ENCODE results near the gene HNRNPK.

The HNRNPK gene

DNA sequence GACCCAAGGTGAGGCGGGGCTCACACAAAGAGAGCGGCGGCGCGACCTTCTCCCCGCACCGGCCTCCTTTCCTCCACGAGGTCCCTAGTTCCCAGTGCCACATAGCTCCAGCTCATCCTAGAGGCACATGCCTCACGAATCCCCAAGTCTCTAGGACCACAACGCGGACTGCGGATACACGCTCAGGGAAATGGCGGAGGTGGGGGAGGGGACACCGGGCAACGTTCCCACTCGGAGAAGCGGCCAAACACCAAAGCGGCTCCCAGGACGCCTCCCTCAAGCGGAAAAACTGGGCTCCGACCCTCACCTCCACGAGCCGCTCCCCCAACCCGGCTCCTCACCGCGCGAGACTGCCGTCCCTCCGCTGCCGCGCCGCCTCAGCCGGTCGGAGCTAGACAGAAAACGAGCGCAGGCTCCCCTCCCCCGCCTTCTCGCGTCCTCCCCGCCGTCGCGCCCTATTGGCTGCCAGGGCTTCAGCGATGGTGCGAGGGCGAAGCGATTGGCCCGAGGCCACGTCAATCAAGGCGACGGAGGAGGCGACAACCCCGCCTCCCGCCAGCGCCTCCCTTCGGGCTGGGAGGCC lies at the start of gene HNRNPK:
HNRNPK (minus strand) TSS at position 404 of the 583 bp plus-strand sequence. CDS start 1,963 bp downstream, outside the sequence.
- DNase-seq: peak; percentile 92

DNA sequence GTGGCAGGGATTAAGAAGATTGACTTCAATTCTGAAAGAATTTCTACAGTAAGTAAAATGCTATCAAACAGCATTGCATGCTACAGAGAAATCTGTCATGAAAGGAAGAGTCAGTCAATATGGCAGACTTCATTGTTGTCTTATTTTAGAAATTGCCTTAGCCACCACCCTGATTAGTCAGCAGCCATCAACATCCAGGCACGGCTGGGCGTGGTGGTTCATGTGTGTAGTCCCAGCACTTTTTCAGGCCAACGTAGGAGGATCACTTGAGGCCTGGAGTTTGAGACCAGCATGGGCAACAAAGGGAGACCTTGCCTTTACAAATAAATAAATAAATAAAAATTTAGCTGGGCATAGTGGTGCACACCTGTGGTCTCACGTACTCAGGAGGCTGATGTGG lies 47.2 kb upstream of the HNRNPK start:
- no peak for DNase-seq

DNA sequence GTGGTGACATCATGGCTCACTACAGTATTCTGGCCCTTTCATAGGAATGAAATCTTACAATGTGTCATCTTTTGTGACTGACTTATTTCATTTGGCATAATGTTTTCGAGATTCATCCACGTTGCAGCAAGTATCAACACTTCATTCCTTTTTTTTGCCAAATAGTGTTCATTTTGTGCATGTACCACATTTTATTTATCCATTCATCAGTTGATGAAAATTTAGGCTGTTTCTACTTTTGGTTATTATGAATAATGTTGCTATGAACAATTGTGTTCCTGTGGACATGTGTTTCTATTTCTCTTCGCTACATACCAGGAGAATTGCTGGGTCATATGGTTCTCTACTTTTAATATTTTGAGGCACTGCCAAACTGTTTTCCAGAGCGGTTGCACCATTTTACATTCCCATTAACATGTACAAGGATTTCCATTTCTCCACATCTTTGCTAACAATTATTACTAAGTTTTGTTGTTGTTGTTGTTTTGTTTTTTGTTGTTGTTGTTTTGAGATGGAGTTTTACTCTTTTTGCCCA lies 44.1 kb upstream of the HNRNPK start:
- DNase-seq: no peak

DNA sequence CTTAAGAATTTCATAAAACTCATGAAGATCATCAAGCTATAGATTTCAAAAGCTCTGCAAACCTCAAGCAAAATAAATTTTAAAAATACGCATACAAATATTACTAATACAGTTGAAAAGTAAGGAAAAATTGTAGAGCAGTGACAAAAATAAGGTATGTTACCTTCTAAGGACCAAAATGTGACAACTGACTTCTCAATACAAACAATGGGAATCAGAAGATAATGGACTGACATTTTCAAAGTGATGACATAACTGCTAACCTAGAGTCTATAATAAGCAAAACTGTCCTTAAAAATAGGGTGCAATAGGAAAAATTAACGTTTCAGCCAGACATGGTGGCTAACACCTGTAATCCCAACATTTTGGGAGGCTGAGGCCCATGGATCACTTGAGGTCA lies 27.6 kb upstream of the HNRNPK start:
- DNase-seq: no peak

DNA sequence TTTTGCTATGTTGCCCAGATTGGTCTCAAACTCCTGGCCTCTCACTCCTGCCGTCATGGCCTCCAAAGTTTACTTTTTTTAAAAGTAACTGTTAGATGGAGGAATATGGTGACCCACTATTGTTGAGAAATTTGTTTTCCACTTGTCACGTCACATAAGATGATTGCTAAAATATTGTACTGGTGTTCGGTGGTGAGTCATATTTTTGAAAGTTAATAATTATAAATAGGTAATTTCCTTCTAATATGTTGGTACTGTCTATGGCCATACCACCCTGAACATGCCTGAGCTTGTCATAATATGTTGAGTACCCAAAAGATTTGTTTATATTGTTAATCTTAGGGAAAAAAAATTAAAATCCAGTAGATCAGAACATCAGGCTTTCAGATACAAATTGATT lies 23.2 kb upstream of the HNRNPK start:
- no peak for DNase-seq

DNA sequence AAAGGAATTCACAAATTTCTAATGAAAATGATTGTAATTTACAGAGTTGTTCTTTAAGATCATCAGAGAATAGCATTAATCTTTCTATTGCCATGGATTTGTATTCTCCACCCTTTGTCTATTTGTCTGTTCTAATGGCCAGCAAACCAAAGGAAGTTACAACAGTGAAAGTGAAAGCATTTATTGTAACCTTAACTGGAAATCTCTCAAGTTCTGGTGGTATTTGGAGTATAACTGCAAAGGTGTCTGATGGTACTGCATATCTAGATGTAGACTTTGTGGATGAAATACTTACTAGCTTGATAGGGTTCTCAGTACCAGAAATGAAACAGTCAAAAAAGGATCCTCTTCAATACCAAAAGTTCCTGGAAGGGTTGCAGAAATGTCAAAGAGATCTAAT lies 22.3 kb upstream of the HNRNPK start:
- no peak for DNase-seq

DNA sequence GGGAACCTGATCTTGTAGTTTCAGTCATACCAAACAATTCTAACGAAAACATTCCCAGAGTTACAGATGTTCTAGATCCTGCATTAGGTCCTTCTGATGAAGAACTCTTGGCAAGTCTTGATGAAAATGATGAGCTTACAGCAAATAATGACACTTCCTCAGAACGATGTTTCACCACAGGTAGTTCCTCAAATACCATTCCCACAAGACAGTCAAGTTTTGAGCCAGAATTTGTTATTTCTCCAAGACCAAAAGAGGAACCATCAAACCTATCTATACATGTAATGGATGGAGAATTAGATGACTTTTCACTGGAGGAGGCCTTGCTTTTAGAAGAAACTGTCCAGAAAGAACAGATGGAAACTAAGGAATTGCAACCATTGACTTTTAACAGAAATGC lies 21.6 kb upstream of the HNRNPK start:
- DNase-seq: no peak

DNA sequence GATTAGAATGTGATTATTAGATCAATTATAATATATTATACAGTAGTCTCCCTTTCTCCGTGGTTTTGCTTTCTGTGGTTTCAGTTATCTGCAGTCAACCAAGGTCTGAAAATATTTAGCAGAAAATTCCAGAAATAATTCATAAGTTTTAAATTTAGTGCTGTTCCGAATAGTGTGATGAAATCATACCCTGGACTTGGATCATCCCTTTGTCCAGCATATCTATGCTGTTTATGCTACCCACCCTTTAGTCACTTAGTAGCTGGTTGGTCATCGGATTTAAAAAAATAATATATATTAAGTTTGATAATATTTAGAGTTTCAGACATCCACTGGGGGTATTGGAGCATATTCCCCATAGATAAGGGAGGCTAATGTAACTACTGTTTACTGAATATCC lies 20.2 kb upstream of the HNRNPK start:
- no peak for DNase-seq

DNA sequence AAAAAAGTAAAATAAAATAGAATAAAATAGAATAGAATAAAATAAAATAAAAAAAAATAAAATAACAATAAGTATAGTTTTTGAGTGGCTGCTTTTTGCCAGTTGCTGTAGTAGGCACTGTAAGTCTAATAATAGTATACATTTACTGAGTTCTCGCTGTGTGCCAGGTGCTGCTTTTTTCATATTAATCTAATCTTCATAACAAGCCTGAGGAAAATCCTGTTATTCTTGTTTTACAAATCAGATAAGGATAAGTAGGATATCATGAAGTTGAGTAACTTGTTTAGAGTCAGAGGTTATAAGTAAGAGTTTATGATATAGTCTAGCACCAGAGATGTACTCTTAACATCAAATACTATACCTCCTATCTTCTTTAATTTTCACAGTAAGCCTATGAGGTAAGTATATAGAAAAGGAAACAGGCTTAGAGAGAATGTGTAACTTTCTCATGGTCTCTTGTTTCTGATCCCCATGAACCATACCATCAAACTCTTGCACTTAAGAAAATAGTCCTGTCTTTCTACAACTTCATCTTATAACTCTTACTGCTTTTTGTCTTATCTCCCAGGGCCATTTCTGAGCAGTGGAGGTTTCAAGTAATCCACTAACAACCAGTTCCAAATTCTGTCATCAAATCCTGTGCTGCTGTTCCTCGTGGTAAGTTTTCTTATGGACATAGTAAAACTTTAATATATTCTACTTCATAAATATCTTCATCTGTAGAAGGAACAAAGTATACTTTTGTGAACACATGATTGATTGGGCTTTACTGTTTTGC lies 19.3 kb upstream of the HNRNPK start:
- no peak for DNase-seq

DNA sequence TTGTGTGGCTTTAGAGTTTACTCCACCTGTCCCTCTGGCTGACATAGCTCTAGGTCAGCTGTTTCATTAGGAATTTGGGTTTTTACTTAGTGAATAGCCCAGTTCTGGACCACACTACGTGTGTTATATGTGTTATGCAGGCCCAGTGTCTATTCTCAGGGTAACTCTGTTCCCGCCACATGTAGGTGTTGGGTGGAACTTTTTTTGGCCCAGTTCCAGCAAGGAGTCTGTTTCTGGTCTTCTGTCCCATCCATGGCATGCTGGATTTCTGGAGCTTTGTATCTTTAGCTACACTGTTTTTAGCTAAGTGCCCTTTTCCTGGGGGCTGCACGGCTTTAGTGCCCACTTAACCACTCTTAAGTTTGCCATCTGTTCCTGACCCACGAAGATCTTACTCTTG lies 16.1 kb upstream of the HNRNPK start:
- DNase-seq: no peak

DNA sequence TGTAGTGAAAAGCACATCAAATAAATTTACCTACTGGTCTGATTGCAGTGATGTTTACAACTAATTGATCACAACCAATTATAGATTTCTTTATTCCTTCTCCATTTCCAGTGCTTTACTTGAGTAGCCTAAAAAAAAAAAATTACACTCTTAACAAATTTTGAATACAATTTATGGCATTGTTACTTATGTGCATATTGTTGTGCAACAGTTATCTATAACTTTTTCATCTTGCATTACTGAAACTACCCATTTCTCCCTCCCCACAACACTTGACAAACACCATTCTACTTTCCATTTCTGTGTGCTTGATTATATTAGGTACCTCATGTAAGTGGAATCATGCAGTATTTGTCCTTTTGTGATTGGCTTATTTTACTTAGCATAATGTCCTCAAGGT lies 12.9 kb upstream of the HNRNPK start:
- DNase-seq: no peak

DNA sequence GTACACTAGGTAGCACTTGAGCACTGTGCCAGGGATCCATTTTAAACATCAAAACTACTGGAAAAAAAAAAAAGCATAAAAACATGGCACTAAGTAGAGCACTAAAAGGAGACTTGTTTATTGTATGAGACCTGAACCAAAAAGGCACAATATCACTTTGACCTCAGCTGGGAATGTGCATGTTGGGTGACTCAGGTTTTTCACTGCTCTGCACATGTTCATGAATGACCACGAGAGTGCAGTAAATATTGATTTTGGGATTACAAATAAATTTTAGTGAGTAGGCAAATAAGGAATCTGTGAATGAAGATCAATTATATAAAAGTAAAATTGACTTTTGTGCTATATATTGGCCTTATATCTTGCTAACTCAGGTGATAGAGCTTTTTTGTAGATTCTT lies 12.4 kb upstream of the HNRNPK start:
- DNase-seq: no peak

DNA sequence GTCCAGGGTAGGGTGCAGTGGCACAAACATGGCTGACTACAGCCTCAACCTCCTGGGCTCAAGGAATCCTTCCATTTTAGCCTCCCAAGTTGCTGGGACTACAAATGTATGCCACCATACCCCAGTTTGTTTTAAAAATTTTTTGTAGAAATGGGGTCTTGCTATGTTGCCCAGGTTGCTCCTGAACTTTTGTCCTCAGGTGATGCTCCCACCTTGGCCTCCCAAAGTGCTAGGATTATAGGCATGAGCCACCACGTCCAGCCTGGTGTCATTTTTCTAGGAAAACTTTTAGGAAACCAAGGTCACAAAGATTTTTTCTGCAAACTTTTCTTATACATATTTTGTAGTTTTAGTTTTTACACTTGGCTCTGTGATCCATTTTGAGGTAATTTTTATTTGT lies 11.3 kb upstream of the HNRNPK start:
- no peak for DNase-seq

DNA sequence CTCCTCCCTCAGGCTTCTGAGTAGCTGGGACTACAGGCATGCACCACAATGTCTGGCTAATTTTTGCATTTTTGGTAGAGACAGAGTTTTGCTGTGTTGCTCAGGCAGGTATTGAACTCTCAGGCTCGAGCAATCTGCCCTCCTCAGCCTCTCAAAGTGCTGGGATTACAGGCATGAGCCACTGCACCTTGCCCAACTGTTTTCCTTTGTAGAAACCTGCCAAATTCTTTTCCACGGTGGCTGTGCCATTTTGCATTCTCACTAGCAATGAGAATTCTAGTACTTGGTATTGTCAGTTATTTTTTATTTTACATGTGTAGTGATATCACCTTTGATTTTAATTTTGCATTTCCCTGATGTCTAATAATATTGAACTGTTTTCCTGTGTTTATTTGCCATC lies 8.4 kb upstream of the HNRNPK start:
- no peak for DNase-seq

DNA sequence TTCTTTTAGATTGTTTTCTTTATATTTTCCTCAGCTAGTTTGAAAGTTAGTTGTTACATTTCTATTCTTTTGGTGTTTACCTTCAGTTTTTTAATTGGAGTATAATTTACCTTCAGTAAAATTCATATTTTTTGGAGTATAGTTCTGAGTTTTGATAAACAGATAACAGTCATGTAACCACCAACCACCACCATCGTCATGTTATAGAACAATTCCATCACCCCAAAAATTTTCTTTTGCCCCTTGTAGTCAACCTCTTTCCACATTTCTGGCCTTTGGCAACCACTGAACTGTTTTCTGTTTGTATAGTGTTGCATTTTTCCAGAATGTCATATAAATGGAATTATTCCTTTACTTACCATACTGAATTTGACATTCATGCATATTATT lies 7.4 kb upstream of the HNRNPK start:
- DNase-seq: no peak

DNA sequence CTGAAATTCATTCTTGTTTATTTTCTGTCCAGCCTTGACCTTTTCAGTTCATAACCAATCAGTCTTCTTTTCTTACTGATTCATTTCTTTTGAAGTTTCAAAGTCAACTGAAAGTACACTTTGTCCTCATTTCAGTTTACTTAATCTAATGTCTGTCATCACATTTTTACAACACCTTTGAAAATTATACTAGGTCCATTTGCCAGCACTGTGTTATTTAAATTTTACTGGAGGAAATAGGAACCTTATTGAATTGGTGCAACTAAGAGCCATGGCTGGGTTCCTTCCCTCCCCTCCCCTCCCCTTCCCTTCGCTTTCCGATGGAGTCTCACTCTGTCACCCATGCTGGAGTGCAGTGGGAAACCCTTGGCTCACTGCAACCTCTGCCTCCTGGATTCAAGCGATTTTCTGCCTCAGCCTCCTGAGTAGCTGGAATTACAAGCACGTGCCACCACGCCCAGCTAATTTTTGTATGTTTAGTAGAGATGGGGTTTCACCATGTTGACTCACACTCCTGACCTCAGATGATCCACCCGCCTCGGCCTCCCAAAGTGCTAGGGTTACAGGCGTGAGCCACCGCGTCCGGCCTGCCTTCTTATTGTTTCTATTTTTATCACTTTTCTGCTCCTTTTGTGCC lies 6.9 kb upstream of the HNRNPK start:
- DNase-seq: peak; percentile 31

DNA sequence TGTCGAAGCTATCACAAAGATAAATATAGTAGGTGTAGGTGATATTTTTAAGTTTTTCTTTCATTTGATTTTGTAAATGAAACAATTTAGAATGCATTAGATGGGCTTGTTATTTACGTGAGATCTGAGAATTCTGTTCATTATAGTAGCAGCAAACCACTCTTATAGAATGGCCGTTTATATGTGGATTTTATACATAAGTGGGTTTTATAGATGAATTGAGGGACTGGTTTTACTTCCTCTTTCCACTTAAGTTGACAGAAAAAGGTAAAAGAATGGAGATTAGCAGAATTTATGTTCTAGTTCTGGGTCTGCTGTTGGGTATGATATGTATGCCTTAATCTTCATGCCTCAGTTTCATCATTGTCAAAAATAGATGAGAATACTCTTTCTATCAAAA lies 6.2 kb upstream of the HNRNPK start:
- no peak for DNase-seq

DNA sequence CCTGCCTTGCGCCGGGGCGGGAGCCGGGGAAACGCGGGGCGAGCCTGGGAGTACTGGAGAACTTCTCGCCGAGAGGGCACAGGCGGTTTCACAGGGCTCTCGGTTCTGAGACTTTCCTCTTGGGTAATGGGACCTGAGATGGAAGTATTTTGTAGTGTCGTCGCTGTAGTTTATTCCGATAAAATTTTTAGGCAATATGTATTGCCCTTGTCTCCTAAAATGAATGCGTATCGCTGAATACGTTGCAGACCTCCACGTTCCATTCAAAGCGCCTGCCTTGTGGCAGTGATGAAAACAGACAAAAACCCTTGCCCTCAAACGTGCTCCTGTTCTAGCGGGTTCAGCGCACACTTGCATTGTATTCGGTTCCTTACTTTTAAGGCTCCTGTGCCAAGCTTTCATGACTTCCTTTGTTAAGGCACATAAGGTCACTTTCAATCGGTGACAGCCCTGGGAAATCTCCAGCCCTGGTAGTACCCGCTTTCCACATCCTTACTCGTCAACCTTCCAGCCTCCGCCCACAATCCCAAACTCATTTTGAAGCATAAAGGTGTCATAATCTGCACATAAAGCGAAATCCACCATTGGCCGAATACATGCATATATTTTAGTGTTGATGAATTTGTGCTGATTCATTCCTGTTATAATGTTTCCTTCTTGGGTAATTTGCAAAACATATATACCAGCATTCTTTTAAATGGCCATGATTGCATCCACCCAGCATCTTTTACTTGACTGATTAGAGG lies 1.3 kb upstream of the HNRNPK start:
- no peak for DNase-seq

DNA sequence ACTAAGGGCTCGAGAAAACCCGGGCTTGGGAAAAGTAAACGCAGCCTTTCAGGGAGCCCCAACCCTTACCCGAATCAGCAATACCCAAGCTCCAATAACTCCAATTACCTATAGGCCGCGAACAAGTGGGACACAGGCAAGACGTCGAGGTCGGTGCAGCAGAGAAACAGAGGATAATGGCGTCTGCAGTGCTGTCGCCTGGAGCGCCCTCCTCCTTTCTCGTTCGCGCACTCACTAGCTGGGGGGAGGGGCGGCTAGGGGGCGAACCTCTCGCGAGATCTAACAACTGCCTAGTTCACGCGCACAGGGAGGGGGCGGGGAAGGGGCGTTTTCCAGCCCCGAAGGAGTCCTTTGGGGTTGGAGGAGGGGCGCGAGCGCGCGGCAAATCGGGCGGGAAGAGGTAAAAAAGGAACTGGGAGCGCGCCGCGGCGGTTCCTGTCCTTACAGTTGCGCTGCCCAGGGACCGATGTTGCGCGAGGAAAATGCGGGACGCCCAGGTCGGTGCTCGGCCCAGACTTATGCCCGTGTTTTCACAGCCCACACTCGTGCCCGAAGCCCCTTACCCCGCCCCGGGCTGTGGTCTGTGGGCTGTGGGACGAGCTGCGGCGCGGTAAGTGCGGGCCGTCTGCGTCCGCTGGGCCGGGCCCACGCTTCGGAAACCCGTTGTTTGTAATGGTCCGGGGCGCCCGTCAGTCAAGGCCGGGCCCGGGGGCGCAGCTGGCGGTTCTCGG lies 545 bp upstream of the HNRNPK start, which contains the start of gene RMI1:
RMI1 (plus strand) TSS at position 411 of the 731 bp plus-strand sequence. CDS start 20,182 bp downstream, outside the sequence.
- peak; percentile 92 for DNase-seq

DNA sequence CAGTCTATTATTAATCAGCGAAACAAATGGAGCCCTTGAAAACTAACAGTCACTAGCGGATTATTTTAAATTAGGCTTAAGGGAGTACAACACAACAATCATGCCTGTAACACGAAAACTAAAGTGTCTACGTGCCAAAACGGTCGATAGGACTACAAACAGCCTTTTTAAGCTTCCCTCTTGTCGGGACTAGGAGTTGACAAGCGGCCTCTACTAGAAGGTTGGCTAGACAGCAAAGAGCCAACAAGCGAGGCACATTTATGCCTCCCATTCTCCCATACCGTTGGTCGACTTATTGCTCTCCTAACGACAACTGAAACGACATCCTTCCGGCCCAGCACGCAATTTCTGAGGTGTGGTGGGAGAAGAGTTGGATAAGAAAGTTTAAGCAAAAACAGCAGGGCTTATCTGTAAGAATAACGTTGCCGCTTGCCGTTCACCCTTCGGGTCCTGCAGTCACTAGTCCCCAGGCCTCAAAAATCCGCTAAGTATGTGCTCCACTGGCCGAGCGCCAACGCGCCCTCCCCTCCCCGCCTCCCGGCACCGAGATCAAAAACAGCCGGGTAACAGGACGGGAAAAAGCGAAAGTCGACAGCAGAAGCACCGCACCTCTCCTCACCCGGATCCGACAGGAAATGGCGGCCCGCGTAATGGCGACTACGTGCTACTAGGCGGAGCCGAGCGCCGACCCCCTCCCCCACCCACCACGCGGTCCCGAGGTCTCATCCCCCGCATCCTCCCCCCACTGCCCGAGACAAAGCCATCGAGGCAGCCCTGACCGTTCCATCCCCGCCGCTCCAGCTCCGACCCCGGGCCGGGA lies 813 bp downstream of the HNRNPK start:
- DNase-seq: peak; percentile 58

DNA sequence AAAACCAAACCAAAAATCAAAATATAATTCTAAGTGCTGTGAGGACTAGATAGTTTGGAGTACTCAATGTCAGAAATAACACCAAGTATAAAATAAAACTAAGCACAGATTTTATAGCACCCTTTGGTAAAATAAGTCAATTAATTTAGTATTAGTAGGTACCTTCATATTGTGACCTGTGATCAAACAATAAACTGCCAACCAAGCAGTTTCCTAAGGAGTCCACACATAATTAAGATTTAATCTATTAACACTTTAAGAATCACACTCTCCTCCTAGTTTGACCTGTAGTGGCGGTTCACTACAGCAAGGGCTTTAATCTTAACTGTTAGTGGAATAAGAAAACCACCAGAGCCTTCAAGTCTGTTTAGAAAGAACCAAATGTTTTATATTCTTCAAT lies 2.8 kb downstream of the HNRNPK start:
- DNase-seq: no peak

DNA sequence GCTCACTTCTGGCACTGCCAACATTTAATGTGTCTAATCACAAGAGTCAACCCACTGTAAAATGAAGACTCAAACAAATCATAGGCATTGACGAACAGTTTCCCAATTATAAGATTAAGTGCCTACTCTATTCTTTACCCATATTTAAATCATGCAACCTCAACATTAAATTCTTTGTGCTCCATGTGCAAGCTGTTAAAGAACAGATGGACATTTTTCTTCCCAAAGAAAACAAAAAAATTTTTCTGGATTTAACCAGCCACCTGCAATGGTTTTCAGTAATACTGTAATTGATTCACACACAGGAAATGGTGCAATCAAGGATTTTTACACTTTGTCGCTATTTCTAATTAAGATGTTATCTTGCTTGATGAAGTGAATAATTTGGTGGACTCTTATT lies 3.6 kb downstream of the HNRNPK start:
- DNase-seq: no peak
